CD14-positive monocyte (primary cell): ENCODE data around the gene ENTPD2. TPM values are rescaled to one million over a fixed set of nuclear protein-coding genes. Genes with fewer than 3 reads are reported as not detected.
A peak's percentile ranks its signal among the peaks of the same experiment; 100 is the strongest.

Source experiments
- DNase-seq, 3 donors: peaks; one replicate each; pipeline ENCODE4 v3.0.0-alpha.2; 2011 to 2022
- H2AFZ ChIP-seq: 2 replicates; pipeline ENCODE4 v1.6.0; 2012; ENCODE audit warnings: mild to moderate bottlenecking, low read depth, low read length, inconsistent platforms; ENCODE audit not compliant: insufficient read depth, poor library complexity, severe bottlenecking
- H3K27ac ChIP-seq, 2 donors: 1 replicate in 1 of 2; 2 replicates in 1 of 2; pipeline ENCODE4 v1.5.1; 2012 to 2013; ENCODE audit warnings: low read length in 2 of 2, control low read depth in 1 of 2, inconsistent platforms in 1 of 2, low read depth in 1 of 2, mild to moderate bottlenecking in 1 of 2
- H3K27me3 ChIP-seq, 2 donors: one replicate each; pipeline versions ENCODE4 v1.6.0 to v1.6.1; 2011 to 2013; ENCODE audit warnings: low read length in 2 of 2; ENCODE audit not compliant: control insufficient read depth in 2 of 2, insufficient read depth in 2 of 2
- H3K36me3 ChIP-seq, 2 donors: replicated peaks in 1 of 2; 1 replicate in 1 of 2; 2 replicates in 1 of 2; pipeline versions ENCODE4 v1.5.1 to v1.6.1; 2012 to 2013; ENCODE audit warnings: low read length in 2 of 2, control low read depth in 1 of 2, inconsistent platforms in 1 of 2, mild to moderate bottlenecking in 1 of 2; ENCODE audit not compliant: insufficient read depth in 2 of 2, control insufficient read depth in 1 of 2
- H3K4me1 ChIP-seq, 2 donors: 1 replicate in 1 of 2; 2 replicates in 1 of 2; pipeline versions ENCODE4 v1.5.1 to v1.6.1; 2012 to 2013; ENCODE audit warnings: low read length in 2 of 2, control low read depth in 1 of 2, inconsistent platforms in 1 of 2, mild to moderate bottlenecking in 1 of 2, moderate library complexity in 1 of 2; ENCODE audit not compliant: insufficient read depth in 2 of 2, control insufficient read depth in 1 of 2
- H3K4me2 ChIP-seq: replicated peaks from 2 replicates; pipeline ENCODE3; 2012; ENCODE audit warnings: low read length, moderate library complexity, mild to moderate bottlenecking; ENCODE audit not compliant: poor library complexity, severe bottlenecking; ENCODE audit errors: extremely low read depth
- H3K4me3 ChIP-seq, 3 experiments: fragments of 200-600 bp in 1 of 3; sonication (generic) in 1 of 3; replicated peaks in 1 of 3; 1 replicate in 2 of 3; 2 replicates in 1 of 3; pipeline ENCODE4 v1.5.1; 2011 to 2013; ENCODE audit warnings: low read length in 3 of 3, mild to moderate bottlenecking in 3 of 3, control low read depth in 2 of 3, low read depth in 2 of 3, inconsistent platforms in 1 of 3, moderate library complexity in 1 of 3
- H3K79me2 ChIP-seq: 2 replicates; pipeline ENCODE4 v1.6.0; 2012; ENCODE audit warnings: mild to moderate bottlenecking, control low read depth, inconsistent platforms, low read length, moderate library complexity; ENCODE audit not compliant: insufficient read depth
- H3K9ac ChIP-seq: 2 replicates; pipeline ENCODE4 v1.6.0; 2017; ENCODE audit warnings: low read length, mild to moderate bottlenecking; ENCODE audit not compliant: insufficient read depth, poor library complexity, severe bottlenecking
- H3K9me3 ChIP-seq, 2 donors: replicated peaks in 1 of 2; 1 replicate in 1 of 2; 2 replicates in 1 of 2; pipeline versions ENCODE4 v1.5.1 to v1.6.1; 2012 to 2013; ENCODE audit warnings: low read length in 2 of 2, control low read depth in 1 of 2; ENCODE audit not compliant: control insufficient read depth in 1 of 2, insufficient read depth in 1 of 2
- H4K20me1 ChIP-seq: 2 replicates; pipeline ENCODE4 v1.6.0; 2012; ENCODE audit warnings: mild to moderate bottlenecking, low read length, control low read depth, moderate library complexity; ENCODE audit not compliant: insufficient read depth
- H3K27ac Mint-ChIP-seq, 7 donors: one replicate each; pipeline ENCODE4 v1.8.0; 2020; ENCODE audit warnings: mild to moderate bottlenecking in 7 of 7, mixed read lengths in 7 of 7, moderate library complexity in 6 of 7, inconsistent platforms in 2 of 7
- H3K27me3 Mint-ChIP-seq, 3 donors: one replicate each; pipeline ENCODE4 v1.8.0; 2021 to 2022; ENCODE audit warnings: low read depth in 3 of 3, mild to moderate bottlenecking in 3 of 3, mixed read lengths in 3 of 3, moderate library complexity in 3 of 3, inconsistent platforms in 1 of 3
- H3K36me3 Mint-ChIP-seq, 2 donors: one replicate each; pipeline ENCODE4 v1.8.0; 2020; ENCODE audit warnings: mixed read lengths in 2 of 2, inconsistent platforms in 1 of 2, mild to moderate bottlenecking in 1 of 2
- H3K4me1 Mint-ChIP-seq: one replicate; pipeline ENCODE4 v1.8.0; 2020; ENCODE audit warnings: mild to moderate bottlenecking, mixed read lengths
- H3K4me3 Mint-ChIP-seq, 2 donors: one replicate each; pipeline ENCODE4 v1.8.0; 2020; ENCODE audit warnings: mild to moderate bottlenecking in 2 of 2, mixed read lengths in 2 of 2, moderate library complexity in 1 of 2
- H3K9me3 Mint-ChIP-seq, 7 donors: one replicate each; pipeline ENCODE4 v1.8.0; 2020 to 2022; ENCODE audit warnings: mixed read lengths in 7 of 7, mild to moderate bottlenecking in 6 of 7, moderate library complexity in 6 of 7, inconsistent platforms in 2 of 7
- CTCF ChIP-seq: fragments of 200-600 bp; IDR thresholded peaks from one replicate; pipeline ENCODE4 v1.8.0; 2022; ENCODE audit warnings: antibody characterized with exemption, mild to moderate bottlenecking
- WGBS: methylation state at CpG from one replicate; pipeline ENCODE4 v1.1.5; 2013; ENCODE audit warnings: missing lambda C conversion rate; ENCODE audit not compliant: insufficient coverage; 5-methylcytosine and 5-hydroxymethylcytosine counted together
- intact Hi-C, 2 donors: fragments of 100-400 bp; cut with micrococcal nuclease; formaldehyde crosslinking; loops; one replicate each; pipeline versions ENCODE4 v1.15.0 to v1.15.1; 2023
- polyA plus RNA-seq, 3 donors: library from polyadenylated mRNA; depleted of rRNA in 1 of 3; unstranded in 2 of 3; stranded (reverse) in 1 of 3; fragments of 300-500 nt in 2 of 3; fragments of >200 nt in 1 of 3; fragmentation: Illumina TruSeq in 2 of 3; gene quantifications; 1 replicate in 2 of 3; 2 replicates in 1 of 3; pipeline ENCODE4 v1.2.3, GENCODE V29; 2012 to 2021

The ENTPD2 gene
- polyA plus RNA-seq, 3 donors = not detected

DNA sequence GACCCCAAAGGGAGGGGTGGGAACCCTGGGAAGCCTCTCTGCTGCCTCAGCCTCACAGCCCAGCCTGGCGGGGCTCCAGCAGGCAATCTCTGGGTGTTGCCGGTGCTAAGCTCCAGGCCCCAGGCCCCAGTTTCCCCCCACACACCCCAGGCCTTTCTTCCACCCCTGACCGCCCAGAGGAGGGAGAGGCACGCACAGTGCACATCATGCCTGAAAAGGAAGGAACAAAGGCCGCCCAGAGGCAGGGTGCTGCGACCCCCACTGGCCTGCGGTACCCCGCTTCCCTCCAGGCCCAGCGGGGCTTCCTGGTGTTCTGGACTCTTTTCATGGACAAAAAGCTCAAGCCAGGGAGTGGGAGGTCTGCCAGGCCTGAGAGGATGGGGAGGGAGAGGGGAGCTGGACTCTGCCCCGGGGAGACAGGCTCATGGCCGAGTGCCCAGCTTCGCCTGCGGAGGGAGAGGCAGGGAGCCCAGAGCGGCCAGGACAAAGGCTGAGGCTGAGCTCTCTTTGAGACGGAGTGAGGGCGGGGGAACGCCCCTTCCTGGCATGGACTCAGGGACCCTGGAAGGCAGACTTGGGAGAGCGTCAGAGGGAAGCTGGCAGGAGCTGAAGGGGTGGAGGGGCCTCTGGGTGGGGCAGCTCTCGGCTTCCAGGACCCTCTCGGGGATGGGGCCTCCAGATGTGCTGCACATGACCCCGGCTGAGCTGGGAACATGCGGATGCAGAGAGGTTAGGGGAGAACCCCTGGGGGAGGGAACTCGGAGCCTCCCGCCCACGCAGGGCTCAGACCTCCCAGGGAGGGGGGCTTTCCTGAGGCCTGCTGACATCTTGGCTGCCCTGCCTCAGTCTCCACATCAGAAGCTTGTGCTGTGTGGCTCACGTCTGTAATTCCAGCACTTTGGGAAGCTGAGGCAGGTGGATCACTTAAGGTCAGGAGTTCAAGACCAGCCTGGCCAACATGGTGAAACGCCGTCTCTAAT lies 1.8 kb upstream of the ENTPD2 start:
- peaks cover 45 to 67% (median 47%) of the 10 kb centered on the region in 3 donors for H3K27me3 Mint-ChIP-seq
- H3K27ac Mint-ChIP-seq = no peak overlapping the region
- H3K9me3 ChIP-seq = peaks cover 0 to 5% of the 10 kb centered on the region in 2 donors
- 78% methylated on average over 24 of the region's 28 CpGs for WGBS
- H3K36me3 ChIP-seq = no peaks in the 10 kb centered on the region
- no peaks in the 10 kb centered on the region for H4K20me1 ChIP-seq
- TF ChIP-seq CTCF = no peak
- no peak overlapping the region for H3K9ac ChIP-seq
- no peaks in the 10 kb centered on the region for H3K79me2 ChIP-seq
- no peak overlapping the region for H3K4me3 ChIP-seq
- peaks cover 0 to 10% of the 10 kb centered on the region in 2 donors for H3K4me1 ChIP-seq
- H3K27me3 ChIP-seq = peaks cover 13 to 43% of the 10 kb centered on the region in 2 donors
- no peak overlapping the region for H3K4me3 Mint-ChIP-seq
- no peaks in the 10 kb centered on the region for H3K9me3 Mint-ChIP-seq
- H3K36me3 Mint-ChIP-seq = no peaks in the 10 kb centered on the region
- no peak for DNase-seq
- intact Hi-C loops = no loop called here
- peaks cover 14% of the 10 kb centered on the region for H3K4me1 Mint-ChIP-seq
- no peak overlapping the region for H3K27ac ChIP-seq
- H2AFZ ChIP-seq = no peak overlapping the region
- no peak overlapping the region for H3K4me2 ChIP-seq

GRCh38 chr9:137054932-137055384 lies 1.1 kb upstream of the ENTPD2 start:
- no peak for DNase-seq
- H3K9me3 Mint-ChIP-seq = peaks cover 0 to under 1% (median 0%) of the 10 kb centered on the region in 7 donors
- no peak overlapping the region for H2AFZ ChIP-seq
- peaks cover 0 to 10% of the 10 kb centered on the region in 2 donors for H3K4me1 ChIP-seq
- peaks cover 0 to 5% of the 10 kb centered on the region in 2 donors for H3K9me3 ChIP-seq
- H3K79me2 ChIP-seq = no peaks in the 10 kb centered on the region
- H3K4me2 ChIP-seq = no peak overlapping the region
- peak overlapping the region in 1 of 2 donors; percentile 15 for H3K4me3 Mint-ChIP-seq
- peaks cover 13 to 50% of the 10 kb centered on the region in 2 donors for H3K27me3 ChIP-seq
- WGBS = 96% methylated on average over 16 of the region's 17 CpGs
- no peak overlapping the region for H3K27ac Mint-ChIP-seq
- no peak overlapping the region for H3K9ac ChIP-seq
- peaks cover 47 to 67% (median 50%) of the 10 kb centered on the region in 3 donors for H3K27me3 Mint-ChIP-seq
- no peaks in the 10 kb centered on the region for H4K20me1 ChIP-seq
- peaks cover 14% of the 10 kb centered on the region for H3K4me1 Mint-ChIP-seq
- intact Hi-C loops = no loop called here
- H3K36me3 Mint-ChIP-seq = no peaks in the 10 kb centered on the region
- H3K27ac ChIP-seq = no peak overlapping the region
- no peak for TF ChIP-seq CTCF
- H3K36me3 ChIP-seq = no peaks in the 10 kb centered on the region
- H3K4me3 ChIP-seq = no peak overlapping the region
